T-helper 2 cell treated with Interferon-gamma antibody and Interleukin-4, amounts not matched to agents 5 μg/mL and 100 μg/mL, for 36 hours (primary cell): Measurements from ENCODE around the gene AMER2.

Source experiments
- DNase-seq: peaks from one replicate; pipeline ENCODE4 v3.0.0; 2021; ENCODE audit warnings: low spot score
- H3K27ac Mint-ChIP-seq: one replicate; pipeline ENCODE4 v1.8.0; 2021; ENCODE audit warnings: mild to moderate bottlenecking, mixed read lengths
- H3K27me3 Mint-ChIP-seq: one replicate; pipeline ENCODE4 v1.8.0; 2021; ENCODE audit warnings: low read depth, mixed read lengths
- H3K36me3 Mint-ChIP-seq: one replicate; pipeline ENCODE4 v1.8.0; 2021; ENCODE audit warnings: low read depth, mixed read lengths
- H3K4me1 Mint-ChIP-seq: one replicate; pipeline ENCODE4 v1.8.0; 2021; ENCODE audit warnings: low read depth, mixed read lengths
- H3K4me3 Mint-ChIP-seq: one replicate; pipeline ENCODE4 v1.8.0; 2022; ENCODE audit warnings: mild to moderate bottlenecking, moderate library complexity, mixed read lengths
- H3K9me3 Mint-ChIP-seq: one replicate; pipeline ENCODE4 v1.8.0; 2021; ENCODE audit warnings: mixed read lengths

The AMER2 gene

DNA sequence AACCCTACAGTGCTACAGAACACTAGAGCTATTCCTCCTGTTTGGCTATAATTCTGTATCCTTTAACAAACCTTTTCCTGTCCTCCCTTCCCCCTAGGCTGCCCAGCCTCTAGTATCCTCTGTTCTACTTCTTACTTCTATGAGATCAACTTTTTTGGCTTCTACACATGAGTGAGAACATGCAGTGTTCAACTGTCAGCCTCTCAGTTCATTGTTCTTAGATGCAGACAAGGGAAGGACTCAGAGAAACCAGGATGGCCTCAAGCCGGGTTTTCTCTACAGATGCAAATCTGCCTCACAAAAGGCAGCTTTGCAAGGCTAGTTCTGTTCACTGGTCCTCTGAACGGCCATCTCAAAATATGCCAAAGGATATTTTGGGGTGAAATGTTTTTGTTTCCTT, 18.4 kb downstream of the AMER2 start:
- H3K9me3 Mint-ChIP-seq, result no peaks in the 10 kb centered on the region
- DNase-seq, result no peak
- H3K36me3 Mint-ChIP-seq, result no peaks in the 10 kb centered on the region
- no peak overlapping the region for H3K27ac Mint-ChIP-seq
- no peak overlapping the region for H3K4me3 Mint-ChIP-seq
- H3K27me3 Mint-ChIP-seq, result peaks cover 3% of the 10 kb centered on the region
- H3K4me1 Mint-ChIP-seq, result no peaks in the 10 kb centered on the region

DNA sequence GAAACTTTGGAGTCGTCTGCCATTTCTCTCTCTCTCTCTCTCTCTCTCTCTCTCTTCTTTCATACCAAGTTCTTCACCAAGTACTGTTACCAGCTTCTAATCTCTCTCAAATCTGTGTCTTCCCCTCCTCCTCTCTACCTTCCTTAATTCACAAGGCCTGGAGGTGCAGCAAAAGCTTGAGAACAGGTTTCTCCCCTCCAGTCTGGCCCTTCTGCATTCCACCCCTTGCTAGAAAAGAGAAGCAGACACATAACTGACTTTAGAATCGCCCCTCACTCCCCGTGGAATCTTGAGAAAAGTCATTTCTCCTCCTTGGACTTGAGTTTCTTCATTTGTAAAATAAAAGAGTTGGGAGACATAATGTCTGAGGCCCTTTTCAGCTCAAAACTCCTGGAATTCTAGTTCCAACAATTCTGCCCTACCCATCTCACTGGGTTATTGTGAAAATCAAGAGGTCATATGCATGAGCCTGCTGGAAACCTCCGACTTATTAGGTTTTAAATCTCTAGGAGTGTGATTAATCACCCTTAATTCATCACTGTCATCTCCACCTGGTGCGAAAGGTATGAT, 20.4 kb downstream of the AMER2 start:
- H3K4me3 Mint-ChIP-seq, result no peak overlapping the region
- H3K9me3 Mint-ChIP-seq, result no peaks in the 10 kb centered on the region
- no peaks in the 10 kb centered on the region for H3K27me3 Mint-ChIP-seq

DNA sequence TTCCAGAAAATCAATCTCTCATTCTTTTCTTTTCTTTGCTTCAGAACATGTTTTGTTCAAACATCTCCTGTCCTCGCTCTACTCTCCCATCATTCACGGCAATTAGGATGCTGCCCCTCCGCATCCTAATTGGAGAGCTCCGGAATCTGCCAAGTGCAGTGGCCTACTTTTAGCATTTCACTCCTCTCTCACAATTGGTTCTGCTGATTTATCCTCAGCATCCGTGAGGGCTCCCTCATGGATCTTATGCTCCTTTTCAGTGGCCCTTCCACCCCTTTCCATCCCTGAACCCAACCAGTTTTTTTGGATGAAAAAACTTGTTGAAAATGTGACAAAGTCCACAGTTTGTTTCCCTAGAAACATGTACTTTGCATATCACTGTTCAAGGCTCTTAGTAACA, 22.4 kb downstream of the AMER2 start:
- H3K9me3 Mint-ChIP-seq, result no peaks in the 10 kb centered on the region
- H3K4me3 Mint-ChIP-seq, result no peak overlapping the region

More for the DNA sequence above, 20.4 kb downstream of the AMER2 start:
- DNase-seq, result no peak
- Mint-ChIP-seq H3K27ac (no peak overlapping the region), H3K36me3 (no peaks in the 10 kb centered on the region), H3K4me1 (no peaks in the 10 kb centered on the region)

GRCh38 chr13:25148402-25148771, 23.7 kb downstream of the AMER2 start:
- H3K9me3 Mint-ChIP-seq, result no peaks in the 10 kb centered on the region
- H3K27me3 Mint-ChIP-seq, result no peaks in the 10 kb centered on the region
- no peaks in the 10 kb centered on the region for H3K36me3 Mint-ChIP-seq
- H3K4me1 Mint-ChIP-seq, result no peaks in the 10 kb centered on the region
- DNase-seq, result no peak
- no peak overlapping the region for H3K4me3 Mint-ChIP-seq
- H3K27ac Mint-ChIP-seq, result no peak overlapping the region

More for the DNA sequence above, 22.4 kb downstream of the AMER2 start:
- DNase-seq, result no peak
- Mint-ChIP-seq H3K36me3 (no peaks in the 10 kb centered on the region), H3K27ac (no peak overlapping the region), H3K4me1 (no peaks in the 10 kb centered on the region), H3K27me3 (no peaks in the 10 kb centered on the region)

DNA sequence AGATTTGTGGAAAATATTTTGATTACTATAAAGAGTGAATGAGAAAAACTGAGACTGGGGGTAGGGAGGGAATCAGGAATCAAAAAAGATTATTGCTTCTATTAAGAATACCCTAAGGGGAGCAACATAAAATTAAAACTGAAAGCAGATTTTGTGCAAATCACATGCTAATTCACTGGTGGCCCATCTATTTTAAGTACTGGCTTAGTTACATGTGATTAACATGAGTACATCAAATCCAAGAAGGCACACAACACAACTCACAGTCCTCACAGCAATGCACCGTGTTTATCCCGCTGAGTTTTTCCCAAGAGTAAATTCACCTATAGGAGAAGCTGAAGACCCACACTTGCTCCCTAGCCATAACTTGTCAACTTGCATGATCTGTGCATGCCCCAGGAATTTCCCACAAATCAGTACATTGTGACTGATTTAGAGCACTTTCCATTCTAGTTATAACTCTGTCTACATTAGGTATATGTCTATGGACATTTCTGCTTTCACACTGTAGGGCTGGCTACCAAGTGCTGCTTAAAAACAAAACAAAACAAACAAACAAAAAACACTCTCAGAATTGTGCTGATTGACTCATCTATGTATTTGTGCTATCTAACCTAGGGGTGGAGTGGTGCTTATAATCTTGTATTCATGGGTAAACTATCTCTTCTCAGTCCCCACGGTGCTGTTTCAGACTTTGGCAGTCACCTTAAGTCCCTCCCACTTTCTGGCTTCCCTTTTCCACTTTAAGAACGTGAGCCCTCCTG, 24.3 kb downstream of the AMER2 start:
- no peaks in the 10 kb centered on the region for H3K27me3 Mint-ChIP-seq
- H3K9me3 Mint-ChIP-seq, result no peaks in the 10 kb centered on the region
- no peaks in the 10 kb centered on the region for H3K4me1 Mint-ChIP-seq
- no peak overlapping the region for H3K27ac Mint-ChIP-seq
- no peak for DNase-seq
- H3K36me3 Mint-ChIP-seq, result no peaks in the 10 kb centered on the region
- no peak overlapping the region for H3K4me3 Mint-ChIP-seq

DNA sequence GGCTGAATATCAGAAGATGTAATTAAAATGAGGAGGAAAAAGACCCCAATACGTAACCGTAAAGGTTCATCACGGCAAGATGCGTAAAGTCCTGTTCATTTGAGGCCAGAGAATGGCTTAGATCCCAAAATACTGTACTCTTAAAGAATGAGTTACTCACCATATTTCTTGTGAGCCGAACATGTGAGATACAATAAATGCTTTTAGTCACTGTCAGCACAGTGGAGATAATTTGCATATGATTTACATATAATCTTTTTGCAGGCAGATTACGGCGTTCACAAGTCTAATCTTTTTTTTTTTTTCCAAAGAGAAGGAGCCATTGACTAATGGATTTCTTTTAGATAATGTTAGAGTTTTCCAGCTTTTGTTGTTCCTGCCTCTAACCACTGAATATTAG, 28.4 kb downstream of the AMER2 start:
- Mint-ChIP-seq H3K27me3 (no peaks in the 10 kb centered on the region), H3K4me1 (no peaks in the 10 kb centered on the region), H3K27ac (no peak overlapping the region), H3K9me3 (no peaks in the 10 kb centered on the region), H3K36me3 (no peaks in the 10 kb centered on the region), H3K4me3 (no peak overlapping the region)
- no peak for DNase-seq

DNA sequence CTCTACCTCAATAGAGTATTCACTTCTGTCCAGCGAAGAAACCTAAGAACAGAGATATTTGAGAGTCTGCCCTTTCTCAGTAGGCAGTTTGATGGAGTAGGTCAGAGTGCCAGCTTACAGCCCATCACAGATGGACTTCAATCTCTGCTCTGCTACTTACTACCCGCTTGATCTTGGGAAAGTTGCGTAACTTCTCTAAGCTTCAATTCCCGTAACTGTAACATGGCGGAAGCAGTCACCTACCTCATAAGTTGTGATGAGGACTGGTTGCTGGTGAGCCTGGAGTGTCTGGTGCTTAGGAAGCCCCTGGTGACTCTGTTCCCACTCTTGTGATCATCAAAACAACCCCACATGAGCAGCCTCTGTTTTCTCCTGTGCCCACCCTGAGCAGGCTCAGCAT, 31.0 kb downstream of the AMER2 start:
- H3K27ac Mint-ChIP-seq, result no peak overlapping the region
- H3K9me3 Mint-ChIP-seq, result no peaks in the 10 kb centered on the region
- no peaks in the 10 kb centered on the region for H3K4me1 Mint-ChIP-seq
- H3K4me3 Mint-ChIP-seq, result no peak overlapping the region
- DNase-seq, result no peak
- H3K27me3 Mint-ChIP-seq, result peaks cover 14% of the 10 kb centered on the region
- H3K36me3 Mint-ChIP-seq, result no peaks in the 10 kb centered on the region

- H3K27ac Mint-ChIP-seq, result no peak overlapping the region
- DNase-seq, result no peak
- no peak overlapping the region for H3K4me3 Mint-ChIP-seq
- peaks cover 29% of the 10 kb centered on the region for H3K27me3 Mint-ChIP-seq
- no peaks in the 10 kb centered on the region for H3K36me3 Mint-ChIP-seq
- no peaks in the 10 kb centered on the region for H3K4me1 Mint-ChIP-seq
- H3K9me3 Mint-ChIP-seq, result no peaks in the 10 kb centered on the region
Measured at GRCh38 chr13:25137788-25138115, 34.3 kb downstream of the AMER2 start.

DNA sequence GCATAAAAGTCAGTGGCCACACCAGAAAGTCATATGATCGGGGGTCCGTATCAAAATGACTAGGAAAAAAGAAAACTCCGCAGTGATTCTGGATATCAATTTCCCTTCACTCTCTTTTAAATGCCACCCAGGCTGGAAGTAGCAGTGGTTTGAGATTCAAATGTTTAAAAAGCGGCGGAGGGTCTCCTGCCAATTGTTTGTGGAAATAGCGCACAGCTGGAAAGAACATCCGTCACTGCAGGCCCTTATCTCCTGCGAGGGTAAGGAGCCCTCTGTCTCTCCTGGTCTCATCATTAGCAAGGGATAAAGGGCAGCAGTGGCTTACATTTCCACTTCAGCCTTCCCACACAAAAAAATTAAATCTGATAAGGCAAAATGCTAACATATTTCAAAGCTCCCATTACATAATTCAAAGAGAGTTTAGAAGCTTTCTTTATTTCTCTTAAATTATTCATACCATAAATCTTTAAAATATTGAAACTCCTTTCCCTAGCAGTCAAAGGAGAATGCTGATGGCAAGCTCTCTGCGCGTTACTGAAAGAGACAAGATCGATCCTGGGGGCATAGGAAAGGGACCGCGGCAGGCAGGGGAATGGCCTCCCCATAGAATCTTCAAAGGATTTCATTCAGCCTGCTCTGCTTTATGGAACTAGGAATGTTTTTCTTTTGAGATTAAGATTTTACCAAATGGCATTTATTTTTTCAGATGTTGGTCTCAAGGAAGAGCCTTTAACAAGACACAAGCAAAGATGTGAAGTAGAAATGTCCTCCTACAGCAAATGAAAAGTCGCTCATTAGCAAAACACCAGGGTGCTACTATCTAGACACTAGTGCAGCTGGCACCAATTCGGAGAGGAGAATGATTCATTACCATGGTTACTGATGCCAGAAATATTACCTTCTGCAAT, 35.0 kb downstream of the AMER2 start:
- H3K4me1 Mint-ChIP-seq, result no peaks in the 10 kb centered on the region
- no peak for DNase-seq

DNA sequence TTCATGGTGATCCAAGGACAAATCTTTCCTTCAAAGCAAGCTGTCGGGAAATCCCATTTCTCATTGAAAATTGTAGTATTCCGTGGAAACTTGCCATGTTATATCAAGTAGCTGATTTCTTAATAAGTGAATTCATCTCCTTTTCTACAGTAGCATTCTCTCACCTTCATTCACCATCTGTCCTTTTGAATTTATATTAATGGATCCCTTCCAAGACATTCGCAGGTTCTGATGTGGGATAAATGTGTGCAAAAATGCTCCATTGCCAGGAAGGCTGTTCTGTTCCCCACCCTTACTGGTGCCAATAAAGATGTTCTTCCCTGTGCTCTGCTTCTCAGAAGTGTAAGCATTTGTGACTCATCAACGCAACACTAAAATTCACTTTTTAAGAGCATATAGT, 36.2 kb downstream of the AMER2 start:
- Mint-ChIP-seq H3K27me3 (peaks cover 30% of the 10 kb centered on the region), H3K4me3 (no peak overlapping the region)

More for the DNA sequence above, 35.0 kb downstream of the AMER2 start:
- Mint-ChIP-seq H3K27ac (no peak overlapping the region), H3K9me3 (no peaks in the 10 kb centered on the region), H3K36me3 (no peaks in the 10 kb centered on the region), H3K4me3 (no peak overlapping the region), H3K27me3 (peaks cover 30% of the 10 kb centered on the region)

DNA sequence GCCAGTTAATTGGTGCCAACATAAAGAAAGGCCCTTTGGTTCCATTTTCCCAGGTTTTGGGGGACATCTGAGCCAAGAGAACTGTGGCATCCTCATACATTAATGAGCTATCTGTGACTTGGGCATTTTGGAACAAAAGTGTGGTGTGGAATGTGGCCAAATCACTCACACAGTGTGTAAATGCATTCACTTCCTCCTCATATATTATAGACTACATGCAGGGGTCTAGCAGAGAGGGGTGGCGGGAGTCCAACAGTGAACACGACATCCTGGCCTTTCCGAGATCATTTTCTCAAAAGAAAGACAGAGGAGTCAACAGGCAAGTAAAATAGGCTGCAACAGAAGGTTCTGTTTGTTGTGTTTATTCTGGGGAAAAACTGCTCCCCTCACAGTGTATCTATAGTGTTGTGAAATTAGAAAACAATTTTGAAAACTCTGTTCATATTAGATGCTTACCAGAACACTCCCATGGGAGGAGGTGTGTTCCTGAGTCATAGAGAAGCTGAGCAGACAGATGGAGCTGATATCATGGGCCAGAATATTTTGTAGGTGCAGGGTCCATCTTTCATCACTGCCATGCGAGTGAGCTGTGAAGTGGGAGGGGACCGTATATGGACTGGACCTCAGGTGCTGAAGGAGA, 39.2 kb downstream of the AMER2 start:
- no peaks in the 10 kb centered on the region for H3K36me3 Mint-ChIP-seq
- H3K4me3 Mint-ChIP-seq, result no peak overlapping the region
- no peak overlapping the region for H3K27ac Mint-ChIP-seq
- no peak for DNase-seq
- H3K27me3 Mint-ChIP-seq, result peaks cover 36% of the 10 kb centered on the region
- peaks cover 2% of the 10 kb centered on the region for H3K4me1 Mint-ChIP-seq
- no peaks in the 10 kb centered on the region for H3K9me3 Mint-ChIP-seq

More for the DNA sequence above, 36.2 kb downstream of the AMER2 start:
- Mint-ChIP-seq H3K9me3 (no peaks in the 10 kb centered on the region), H3K36me3 (no peaks in the 10 kb centered on the region), H3K27ac (no peak overlapping the region), H3K4me1 (no peaks in the 10 kb centered on the region)
- DNase-seq, result no peak

DNA sequence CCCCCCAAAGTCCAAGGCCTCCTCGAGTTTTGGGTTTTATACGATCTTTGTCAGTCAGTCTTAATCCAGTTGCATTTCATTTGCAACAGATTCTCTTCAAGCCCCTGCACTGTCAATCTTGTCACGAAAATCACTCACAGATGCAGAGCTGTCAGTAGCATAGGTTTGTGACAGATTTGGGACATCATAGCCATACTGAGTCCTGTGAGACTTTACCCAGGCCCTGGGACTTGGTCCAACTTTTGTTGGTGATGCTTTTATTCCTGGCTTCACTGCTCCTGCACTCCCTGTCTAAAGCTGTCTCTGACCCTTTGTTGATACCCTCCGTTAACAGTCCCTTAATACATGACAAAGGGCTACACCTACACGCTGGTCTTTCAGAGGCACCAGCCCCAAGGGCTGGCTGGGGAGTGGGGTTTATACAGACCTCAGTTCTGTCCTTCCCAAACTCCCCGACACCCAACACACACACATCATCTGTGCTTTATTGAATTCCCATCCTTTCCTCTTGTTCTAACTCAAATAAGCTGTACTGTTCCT, 40.1 kb downstream of the AMER2 start:
- Mint-ChIP-seq H3K27me3 (peaks cover 31% of the 10 kb centered on the region), H3K4me1 (peaks cover 2% of the 10 kb centered on the region), H3K9me3 (no peaks in the 10 kb centered on the region), H3K27ac (no peak overlapping the region), H3K36me3 (no peaks in the 10 kb centered on the region), H3K4me3 (no peak overlapping the region)
- DNase-seq, result no peak

DNA sequence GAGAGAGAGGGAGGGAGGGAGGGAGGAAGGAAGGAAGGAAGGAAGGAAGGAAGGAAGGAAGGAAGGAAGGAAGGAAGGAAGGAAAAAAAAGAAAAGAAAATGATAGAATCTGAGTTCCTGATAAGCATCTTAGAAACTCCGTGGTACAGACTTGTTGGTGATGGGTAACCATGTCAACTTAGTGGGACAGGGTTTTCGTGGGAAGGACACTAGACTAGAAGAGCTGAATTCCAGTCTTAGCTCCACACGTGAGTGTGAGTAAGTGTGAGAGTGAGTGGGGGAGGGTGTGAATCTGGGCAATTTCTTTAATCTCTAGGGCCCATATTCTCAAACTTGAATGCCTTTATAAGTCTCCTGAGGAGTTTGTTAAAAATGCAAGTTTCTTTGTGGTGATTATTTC, 41.1 kb downstream of the AMER2 start:
- Mint-ChIP-seq H3K27me3 (peaks cover 24% of the 10 kb centered on the region), H3K4me1 (peaks cover 5% of the 10 kb centered on the region), H3K4me3 (no peak overlapping the region), H3K36me3 (no peaks in the 10 kb centered on the region), H3K9me3 (no peaks in the 10 kb centered on the region), H3K27ac (no peak overlapping the region)
- DNase-seq, result no peak
